NCI-H2196 treated with DMSO at 0.1 percent for 48 hours (cell line): Measurements from ENCODE around the gene TEX29.

Source experiments
- DNase-seq: peaks from one replicate; lab custom pipeline; 2025; ENCODE audit not compliant: unreplicated experiment; lab: John Stamatoyannopoulos, UW

TEX29 gene

DNA sequence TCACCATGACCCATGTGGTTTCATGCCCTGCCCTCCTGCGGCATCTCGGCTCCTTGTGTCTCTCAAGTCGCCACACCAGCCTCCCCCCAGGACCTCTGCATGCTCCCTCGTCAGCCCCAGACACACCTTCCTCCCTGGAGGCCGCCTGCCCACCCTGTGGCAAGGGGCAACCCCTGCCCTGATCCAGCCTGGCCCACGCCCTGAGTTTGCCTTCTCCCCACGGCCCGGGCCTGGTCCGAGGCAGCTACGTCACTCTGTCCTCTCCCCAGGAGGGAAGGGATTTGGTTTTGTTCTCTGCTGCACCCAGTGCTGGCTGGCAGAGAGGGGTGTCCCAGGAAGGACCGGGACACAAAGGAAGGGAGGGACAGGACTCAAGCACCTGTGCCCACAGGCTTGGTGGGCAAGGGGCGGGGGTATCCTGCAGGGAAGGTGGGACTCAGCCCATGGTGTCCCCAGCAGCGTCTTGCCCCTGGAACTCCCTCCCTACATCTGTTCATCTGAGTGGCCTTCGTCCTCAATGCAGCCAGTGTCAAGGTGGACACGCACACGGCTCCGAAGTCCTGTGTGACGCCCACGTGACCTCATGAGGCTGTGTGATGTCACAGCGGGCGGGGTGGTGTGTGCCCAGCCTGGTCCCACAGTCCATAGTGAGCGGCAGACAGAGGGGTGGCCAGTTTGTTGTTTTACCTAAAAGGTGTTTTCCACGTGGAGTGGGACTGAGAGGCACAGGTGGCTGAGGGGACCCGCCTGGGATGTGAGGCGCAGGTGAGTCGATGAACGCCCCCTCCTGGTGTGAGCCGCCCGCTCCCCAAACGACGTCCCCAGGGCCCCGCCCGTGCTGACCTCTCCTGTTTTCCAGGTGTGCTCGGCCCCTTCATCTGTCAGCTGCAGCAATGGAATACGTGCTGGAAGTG is at the start of gene TEX29:
Gene TEX29, plus strand, starts transcription at position 645 of the 914 bp plus-strand sequence. Its CDS starts 249 bp downstream, at position 894.
- no peak for DNase-seq

DNA sequence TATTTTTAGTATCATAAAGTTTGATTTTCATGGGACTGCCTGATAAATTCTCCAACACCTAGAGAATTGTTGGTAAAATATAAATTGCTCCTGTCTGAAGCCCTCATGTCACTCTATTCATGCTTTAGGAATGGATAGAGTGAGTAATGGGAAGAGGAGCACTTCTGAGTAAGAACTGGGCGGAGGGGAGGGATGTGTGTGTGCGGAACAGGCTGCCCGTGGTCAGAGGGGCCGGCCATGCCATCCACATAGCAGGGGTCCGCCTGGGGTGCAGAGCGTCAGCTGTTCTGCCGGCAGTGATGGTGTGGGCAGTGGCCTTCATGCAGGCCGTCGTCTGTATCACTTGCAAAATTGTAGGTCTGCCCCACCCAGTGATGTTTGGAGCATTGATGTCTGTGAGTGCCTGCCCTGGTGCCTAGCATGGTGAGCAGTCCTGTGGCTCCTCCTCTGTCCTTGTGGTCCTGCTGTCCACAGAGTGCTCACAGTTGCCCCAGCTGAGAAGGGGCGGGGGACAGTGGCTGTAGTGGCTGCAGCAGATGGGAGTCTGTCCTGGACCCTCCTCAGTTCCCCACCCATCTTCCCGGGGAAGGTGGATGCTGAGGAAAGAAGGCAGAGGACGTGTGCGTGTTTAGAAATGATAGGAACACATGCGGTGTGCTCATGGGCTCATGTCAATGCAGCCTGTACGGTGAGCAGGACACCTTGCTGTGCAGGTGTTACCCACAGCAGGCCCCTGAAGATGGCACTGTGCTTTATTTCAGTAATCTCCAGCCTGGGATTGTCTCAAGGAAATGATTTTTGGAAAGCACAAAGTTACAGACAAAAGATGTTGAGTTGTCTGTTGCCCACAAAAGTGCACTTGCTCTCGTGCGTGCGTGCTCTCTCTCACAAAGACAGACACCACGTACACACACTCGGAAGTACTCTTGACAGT is 49.4 kb upstream of the TEX29 start:
- no peak for DNase-seq

DNA sequence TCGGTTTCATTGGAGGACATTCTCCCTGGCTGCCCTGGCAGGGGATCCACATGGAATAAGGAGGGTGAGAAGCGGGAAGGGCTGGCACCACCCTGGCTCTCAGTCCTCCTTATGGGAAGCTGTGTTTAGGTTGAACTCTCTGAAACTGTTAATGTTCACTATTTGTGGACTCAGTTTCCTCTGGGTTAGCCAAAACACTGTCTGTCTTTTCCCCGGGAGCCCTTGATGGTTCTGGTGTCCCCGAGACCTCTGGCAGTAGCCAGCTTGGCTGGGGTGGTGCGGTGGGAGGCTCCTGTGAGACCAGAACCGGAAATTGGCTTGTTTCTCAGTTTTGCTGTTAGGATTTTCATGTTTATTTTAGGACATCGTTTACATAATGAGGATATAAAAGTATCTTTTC is 48.3 kb upstream of the TEX29 start:
- no peak for DNase-seq

DNA sequence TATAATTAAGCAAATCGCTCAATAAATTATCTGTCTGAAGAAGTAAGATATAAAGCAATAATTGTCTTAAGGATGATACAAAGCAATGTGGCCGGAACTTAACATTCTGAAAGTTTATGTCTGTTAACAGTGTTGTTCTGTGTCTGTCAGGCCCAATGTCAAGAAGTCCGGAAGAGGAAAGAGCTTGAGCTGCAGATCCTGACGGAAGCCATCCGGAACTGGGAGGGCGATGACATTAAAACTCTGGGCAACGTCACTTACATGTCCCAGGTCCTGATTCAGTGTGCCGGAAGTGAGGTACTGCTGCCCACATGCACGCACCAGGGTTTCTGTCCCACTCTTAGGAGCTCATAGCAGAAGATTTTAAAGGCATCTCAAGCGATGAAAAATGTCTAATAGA is 45.1 kb upstream of the TEX29 start:
- no peak for DNase-seq

GRCh38 chr13:111275995-111276618 is 44.3 kb upstream of the TEX29 start:
- no peak for DNase-seq

GRCh38 chr13:111278258-111278657 is 42.2 kb upstream of the TEX29 start:
- no peak for DNase-seq

DNA sequence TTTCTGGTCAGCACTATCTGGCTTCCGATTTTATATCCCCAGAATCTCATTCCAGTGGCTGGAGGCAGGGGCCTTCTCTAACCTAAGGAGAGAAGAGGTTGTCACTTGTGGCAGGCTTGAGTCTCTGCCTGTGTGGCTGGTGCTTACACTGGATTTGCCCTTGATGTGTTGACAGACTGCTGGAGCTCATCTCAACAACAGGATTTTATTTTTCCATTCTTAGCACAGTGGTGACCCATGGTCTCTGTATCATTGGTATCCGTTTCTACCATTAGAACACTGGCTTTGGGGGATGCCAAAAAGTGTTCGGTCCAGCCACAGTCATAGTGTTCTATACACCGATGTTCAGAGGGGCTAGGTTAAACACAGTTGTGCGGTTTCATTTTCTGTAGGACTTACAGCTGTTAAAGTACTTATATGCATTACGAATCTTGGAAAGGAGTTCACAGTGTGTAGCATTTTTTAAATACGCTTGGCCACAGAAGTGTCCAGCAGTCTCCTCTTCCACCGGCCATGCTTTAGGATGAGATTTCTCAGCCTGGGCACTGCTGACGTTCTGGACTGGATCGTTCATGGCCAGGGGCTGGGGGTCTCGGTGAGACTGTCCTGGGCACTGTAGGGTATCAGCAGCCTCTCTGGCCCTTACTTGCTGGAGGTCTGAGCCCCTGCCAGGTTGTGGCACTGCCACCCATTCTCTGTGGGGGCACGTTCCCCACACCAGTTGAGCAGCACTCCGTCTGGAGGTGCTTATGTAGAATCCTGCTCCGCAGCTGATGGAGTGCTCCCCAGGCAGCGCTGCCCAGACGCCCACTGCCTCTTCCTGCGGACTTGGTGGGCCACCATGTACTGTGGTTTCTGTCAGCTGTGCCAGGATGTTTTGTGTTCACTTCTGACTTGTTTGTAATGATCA is 41.4 kb upstream of the TEX29 start:
- DNase-seq, result no peak

- no peak for DNase-seq
Measured at GRCh38 chr13:111280226-111280625, 40.2 kb upstream of the TEX29 start.

DNA sequence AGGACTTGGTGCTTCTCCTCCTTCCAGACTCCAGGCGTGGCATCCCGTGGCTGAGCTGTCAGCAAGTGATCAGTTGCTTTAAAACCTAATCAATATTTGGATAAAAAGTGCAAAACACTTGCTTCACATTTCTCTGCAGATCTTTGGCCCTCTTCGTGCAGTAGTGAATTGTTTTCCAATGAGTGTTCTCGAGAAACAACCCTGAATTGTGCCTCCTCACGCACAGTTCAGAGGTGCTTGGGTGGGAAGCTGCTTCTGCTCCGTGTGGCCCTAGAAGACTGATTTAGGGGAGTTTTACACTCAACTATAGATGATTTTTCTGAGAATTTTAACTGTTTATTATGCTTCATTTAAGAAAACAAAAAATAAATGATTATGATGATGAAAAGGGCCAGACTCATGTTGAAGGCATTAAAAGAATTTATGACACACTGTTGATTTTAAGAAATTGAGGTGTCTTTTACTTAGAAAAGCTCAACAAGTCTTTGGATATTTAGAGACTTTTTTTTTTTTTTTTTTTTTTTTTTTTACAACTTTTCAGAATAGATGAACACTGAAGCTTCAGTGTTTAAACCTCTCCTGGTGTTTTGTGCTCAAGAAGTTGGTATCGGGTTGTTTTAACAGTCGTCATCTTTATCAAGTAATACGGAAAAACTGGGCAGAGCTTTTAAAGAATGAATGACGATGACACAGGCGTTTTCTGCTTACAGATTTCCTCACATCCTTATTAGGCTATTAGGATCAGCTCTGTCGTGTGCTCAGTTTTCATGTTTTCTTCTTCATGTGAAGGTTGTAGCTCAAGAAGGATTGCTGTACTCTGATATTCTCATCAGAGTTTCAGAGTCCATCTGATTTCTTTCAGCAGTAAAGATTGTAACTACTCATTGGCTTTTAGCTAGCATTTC is 39.5 kb upstream of the TEX29 start:
- DNase-seq, result no peak

GRCh38 chr13:111281751-111282311 is 38.6 kb upstream of the TEX29 start:
- no peak for DNase-seq

DNA sequence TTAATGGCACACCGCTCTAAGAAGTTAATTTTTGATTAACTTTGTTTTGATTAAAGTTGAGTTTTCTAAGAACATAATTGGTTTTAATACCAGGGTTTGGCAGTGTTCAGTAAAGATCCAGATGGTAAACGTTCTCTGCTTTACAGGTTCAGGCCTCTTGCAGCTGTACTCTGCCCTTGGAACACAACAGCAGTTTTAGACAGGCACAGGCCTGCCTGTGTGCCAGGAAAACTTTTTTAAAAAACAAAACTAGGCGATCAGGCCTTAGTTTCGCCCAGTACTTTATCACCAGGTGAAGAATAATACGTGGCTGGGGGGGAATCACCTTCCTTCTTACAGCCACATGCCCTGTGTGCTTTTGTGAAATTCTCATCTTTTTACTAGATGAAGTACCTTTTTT is 38.0 kb upstream of the TEX29 start:
- no peak for DNase-seq

DNA sequence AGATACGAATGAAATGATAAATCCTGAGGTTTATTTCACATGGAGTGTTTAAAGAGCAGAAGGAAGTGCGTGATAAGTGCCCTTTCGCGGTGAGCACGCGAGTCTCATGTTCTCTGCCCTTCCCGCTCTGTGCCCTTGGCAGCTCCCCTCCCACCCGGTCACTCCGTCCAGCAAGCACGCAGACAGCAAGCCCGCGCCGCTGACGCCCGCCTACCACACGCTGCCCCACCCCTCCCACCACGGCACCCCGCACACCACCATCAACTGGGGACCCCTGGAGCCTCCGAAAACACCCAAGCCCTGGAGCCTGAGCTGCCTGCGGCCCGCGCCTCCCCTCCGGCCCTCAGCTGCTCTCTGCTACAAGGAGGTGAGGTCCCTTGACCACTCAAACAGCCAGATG is 37.4 kb upstream of the TEX29 start:
- DNase-seq, result no peak

DNA sequence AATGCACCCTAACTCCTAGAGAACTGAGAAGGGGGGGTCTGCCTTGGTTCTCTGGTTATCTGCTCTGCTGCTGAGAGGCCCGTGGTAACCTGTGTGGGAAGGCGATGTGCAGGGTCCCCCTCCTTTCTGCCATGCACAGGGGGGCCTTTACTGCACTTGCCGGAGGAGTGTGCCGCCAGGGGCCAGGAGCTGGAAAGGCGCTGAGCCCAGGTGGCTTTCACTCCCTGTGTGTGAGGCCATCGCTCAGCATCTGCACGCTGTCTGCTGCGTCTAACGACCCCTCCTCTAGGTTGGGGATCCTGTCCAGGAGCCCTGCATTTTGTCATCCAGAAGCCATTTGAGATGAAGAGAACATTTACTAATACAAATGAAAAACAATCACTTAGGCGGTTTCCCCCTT is 37.0 kb upstream of the TEX29 start:
- DNase-seq, result no peak

DNA sequence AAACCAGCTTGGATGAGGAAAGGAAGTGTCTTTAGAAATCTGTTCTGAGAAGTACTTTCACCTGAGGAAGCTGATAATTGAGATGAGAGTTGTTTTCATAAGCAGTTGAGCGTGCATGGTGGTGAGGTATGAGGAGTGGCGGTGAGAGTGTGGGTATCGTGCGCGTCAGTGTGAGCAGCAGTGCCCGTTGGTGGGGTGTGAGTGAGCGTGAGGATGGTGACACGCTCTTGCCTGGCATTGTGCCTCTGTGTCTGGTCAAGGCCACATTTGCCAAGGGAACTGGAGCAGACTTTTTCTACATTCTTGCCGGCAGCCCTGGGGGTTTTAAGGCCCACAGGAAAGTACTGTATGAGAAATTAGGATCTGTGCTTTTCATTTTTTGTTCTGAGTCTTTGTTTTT is 36.5 kb upstream of the TEX29 start:
- no peak for DNase-seq

GRCh38 chr13:111284565-111284964 is 35.9 kb upstream of the TEX29 start:
- DNase-seq, result no peak

- DNase-seq, result no peak
Measured at GRCh38 chr13:111286162-111286561, 34.3 kb upstream of the TEX29 start.

GRCh38 chr13:111286749-111287148 is 33.7 kb upstream of the TEX29 start:
- no peak for DNase-seq

GRCh38 chr13:111287201-111287600 is 33.2 kb upstream of the TEX29 start:
- no peak for DNase-seq

- no peak for DNase-seq
Measured at GRCh38 chr13:111288276-111288675, 32.2 kb upstream of the TEX29 start.
